Ishikawa (cell line): Measurements from ENCODE around the gene APOLD1.

Experiments
- CEBPB ChIP-seq: IDR thresholded peaks from 2 replicates; pipeline ENCODE4 v1.6.1; 2012
- CREB1 ChIP-seq: IDR thresholded peaks from 2 replicates; pipeline ENCODE4 v1.6.1; 2012; ENCODE audit warnings: low read depth
- EGR1 ChIP-seq: IDR thresholded peaks from 2 replicates; pipeline ENCODE4 v1.6.1; 2012
- EP300 ChIP-seq: IDR thresholded peaks from 2 replicates; pipeline ENCODE4 v1.6.1; 2012; ENCODE audit warnings: borderline replicate concordance
- FOXM1 ChIP-seq: IDR thresholded peaks from 2 replicates; pipeline ENCODE4 v1.6.1; 2012; ENCODE audit warnings: low read depth, borderline replicate concordance
- NFIC ChIP-seq: IDR thresholded peaks from 2 replicates; pipeline ENCODE4 v1.6.1; 2012
- RAD21 ChIP-seq: IDR thresholded peaks from 2 replicates; pipeline ENCODE4 v1.6.1; 2012; ENCODE audit warnings: low read depth
- TAF1 ChIP-seq: IDR thresholded peaks from 2 replicates; pipeline ENCODE4 v1.6.1; 2012; ENCODE audit warnings: low read depth, mild to moderate bottlenecking
- TCF12 ChIP-seq: IDR thresholded peaks from 2 replicates; pipeline ENCODE4 v1.6.1; 2012; ENCODE audit warnings: low read depth
- TEAD4 ChIP-seq: IDR thresholded peaks from 2 replicates; pipeline ENCODE4 v1.6.1; 2012
- YY1 ChIP-seq: IDR thresholded peaks from 2 replicates; pipeline ENCODE4 v1.6.1; 2012; ENCODE audit warnings: low read depth
- ZBTB7A ChIP-seq: IDR thresholded peaks from 2 replicates; pipeline ENCODE4 v1.6.1; 2012; ENCODE audit warnings: low read depth
- TF ChIP-seq, protein P1 (sequence below): IDR thresholded peaks from 2 replicates; pipeline ENCODE4 v1.6.1; 2012; ENCODE audit warnings: low read depth, mild to moderate bottlenecking
- TF ChIP-seq, protein P2 (sequence below): IDR thresholded peaks from 2 replicates; pipeline ENCODE4 v1.6.1; 2012
- TF ChIP-seq, protein P3 (sequence below): IDR thresholded peaks from 2 replicates; pipeline ENCODE4 v1.6.1; 2012

Gene APOLD1

DNA sequence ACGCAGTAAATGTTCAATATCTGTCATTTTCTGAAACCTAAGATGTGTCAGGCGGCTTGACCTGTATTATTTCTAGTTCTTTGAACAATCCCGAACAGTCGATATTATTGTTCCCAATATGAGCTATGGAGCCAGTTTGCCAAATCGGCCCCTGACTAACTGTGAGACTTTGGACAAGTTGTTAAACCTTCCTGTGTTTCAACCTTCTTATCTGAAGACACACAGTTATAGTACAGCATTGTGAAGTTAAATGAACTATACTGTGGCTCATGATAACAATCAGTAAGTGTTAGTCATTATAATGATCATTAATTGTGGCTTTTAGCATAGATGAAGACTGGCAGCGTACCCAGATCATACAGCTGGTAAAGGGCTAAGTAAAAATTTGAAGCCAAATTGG, 51.1 kb downstream of the APOLD1 start:
- TF ChIP-seq RAD21, result no peak
- no peak for TF ChIP-seq EP300
- no peak for TF ChIP-seq FOXM1
- no peak for TF ChIP-seq CREB1
- TF ChIP-seq NFIC, result no peak
- no peak for TF ChIP-seq EGR1
- TF ChIP-seq, protein P1, sequence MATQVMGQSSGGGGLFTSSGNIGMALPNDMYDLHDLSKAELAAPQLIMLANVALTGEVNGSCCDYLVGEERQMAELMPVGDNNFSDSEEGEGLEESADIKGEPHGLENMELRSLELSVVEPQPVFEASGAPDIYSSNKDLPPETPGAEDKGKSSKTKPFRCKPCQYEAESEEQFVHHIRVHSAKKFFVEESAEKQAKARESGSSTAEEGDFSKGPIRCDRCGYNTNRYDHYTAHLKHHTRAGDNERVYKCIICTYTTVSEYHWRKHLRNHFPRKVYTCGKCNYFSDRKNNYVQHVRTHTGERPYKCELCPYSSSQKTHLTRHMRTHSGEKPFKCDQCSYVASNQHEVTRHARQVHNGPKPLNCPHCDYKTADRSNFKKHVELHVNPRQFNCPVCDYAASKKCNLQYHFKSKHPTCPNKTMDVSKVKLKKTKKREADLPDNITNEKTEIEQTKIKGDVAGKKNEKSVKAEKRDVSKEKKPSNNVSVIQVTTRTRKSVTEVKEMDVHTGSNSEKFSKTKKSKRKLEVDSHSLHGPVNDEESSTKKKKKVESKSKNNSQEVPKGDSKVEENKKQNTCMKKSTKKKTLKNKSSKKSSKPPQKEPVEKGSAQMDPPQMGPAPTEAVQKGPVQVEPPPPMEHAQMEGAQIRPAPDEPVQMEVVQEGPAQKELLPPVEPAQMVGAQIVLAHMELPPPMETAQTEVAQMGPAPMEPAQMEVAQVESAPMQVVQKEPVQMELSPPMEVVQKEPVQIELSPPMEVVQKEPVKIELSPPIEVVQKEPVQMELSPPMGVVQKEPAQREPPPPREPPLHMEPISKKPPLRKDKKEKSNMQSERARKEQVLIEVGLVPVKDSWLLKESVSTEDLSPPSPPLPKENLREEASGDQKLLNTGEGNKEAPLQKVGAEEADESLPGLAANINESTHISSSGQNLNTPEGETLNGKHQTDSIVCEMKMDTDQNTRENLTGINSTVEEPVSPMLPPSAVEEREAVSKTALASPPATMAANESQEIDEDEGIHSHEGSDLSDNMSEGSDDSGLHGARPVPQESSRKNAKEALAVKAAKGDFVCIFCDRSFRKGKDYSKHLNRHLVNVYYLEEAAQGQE, result no peak
- TF ChIP-seq TAF1, result no peak
- TF ChIP-seq CEBPB, result no peak
- TF ChIP-seq YY1, result no peak
- TF ChIP-seq, protein P2, sequence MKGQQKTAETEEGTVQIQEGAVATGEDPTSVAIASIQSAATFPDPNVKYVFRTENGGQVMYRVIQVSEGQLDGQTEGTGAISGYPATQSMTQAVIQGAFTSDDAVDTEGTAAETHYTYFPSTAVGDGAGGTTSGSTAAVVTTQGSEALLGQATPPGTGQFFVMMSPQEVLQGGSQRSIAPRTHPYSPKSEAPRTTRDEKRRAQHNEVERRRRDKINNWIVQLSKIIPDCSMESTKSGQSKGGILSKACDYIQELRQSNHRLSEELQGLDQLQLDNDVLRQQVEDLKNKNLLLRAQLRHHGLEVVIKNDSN, result no peak
- TF ChIP-seq, protein P3, sequence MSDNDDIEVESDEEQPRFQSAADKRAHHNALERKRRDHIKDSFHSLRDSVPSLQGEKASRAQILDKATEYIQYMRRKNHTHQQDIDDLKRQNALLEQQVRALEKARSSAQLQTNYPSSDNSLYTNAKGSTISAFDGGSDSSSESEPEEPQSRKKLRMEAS, result no peak
- TF ChIP-seq TCF12, result no peak
- TF ChIP-seq TEAD4, result no peak
- TF ChIP-seq ZBTB7A, result no peak

DNA sequence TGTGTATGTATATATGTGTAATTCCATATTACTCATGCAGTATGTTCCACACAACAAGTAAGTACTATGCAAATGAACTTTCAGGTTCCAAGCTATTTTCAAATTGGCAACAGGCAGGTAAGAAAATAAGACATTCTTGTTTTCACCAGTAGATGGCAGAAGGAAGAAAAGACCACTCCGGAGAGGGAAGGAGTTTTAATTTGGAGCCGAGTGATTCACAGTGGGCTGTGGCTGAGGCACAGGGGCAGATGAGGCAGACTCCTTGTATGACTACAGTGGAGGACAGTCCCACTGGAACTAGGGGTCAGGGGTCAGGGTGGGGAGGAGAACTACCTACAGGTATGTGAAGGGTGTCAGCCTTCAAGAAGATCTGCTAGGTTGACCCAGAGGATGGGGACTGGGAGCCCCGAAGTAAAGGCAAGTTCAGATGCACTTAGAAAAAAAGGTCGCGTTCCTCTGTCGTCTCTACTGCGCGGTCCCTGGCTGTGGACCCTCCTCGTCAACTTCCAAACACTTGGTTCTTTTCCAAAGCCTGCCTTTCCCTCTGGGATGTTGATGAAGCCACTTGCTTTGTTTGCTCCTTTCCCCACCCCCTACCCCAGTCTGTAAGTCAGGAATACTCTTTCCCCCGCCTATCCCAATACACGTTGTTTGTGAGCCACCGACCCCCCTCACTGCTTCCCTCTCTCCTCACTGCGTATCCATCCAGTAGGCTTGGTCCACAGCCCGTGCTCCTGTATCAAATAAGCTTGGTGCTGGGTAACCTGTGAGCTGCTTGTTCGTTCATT, 51.8 kb downstream of the APOLD1 start:
- TF ChIP-seq EP300 (no peak), ZBTB7A (peak; percentile 45; the same call in 1 of the 2 replicates), RAD21 (peak; percentile 73)

DNA sequence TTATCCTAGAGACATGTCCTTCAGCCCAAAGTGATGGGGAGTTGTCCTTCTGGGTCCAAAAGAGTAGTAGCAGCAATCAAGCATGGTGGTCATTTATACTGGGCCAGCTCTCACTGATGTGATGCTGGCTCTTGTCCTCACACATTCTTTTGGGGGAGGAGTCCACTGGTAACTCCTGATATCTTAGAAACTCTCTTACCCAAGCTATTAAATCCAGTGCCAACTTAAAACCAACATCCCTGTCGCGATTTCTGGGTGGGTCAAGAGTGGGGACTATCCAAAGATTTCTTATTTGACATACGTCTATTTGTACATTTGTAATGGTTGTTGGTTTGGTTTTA, 52.3 kb downstream of the APOLD1 start:
- TF ChIP-seq ZBTB7A, result 0 out of 2 replicates have a peak, but pooled peaks have one; percentile 18
- no peak for TF ChIP-seq EP300

DNA sequence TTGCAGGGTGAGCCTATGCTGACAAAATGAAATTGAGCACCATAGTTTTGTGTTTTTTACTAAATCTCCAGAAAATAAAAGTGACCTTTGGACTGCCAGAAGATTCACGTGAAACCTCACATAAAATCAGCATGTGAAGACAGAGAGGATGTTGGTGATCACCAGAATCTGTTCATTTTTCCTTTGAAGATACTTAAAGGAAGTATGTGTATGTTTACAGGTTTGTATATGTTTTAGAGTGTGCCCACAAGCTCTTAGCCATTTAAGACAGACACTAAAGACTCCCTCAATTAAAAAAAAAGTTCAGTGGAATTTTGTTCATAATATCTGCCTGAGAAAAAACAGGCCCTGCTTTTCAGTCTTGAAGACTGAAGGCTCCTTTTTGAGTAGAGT, 53.5 kb downstream of the APOLD1 start:
- no peak for TF ChIP-seq CEBPB
- TF ChIP-seq, protein P3, result peak; percentile 32; the same call in 1 of the 2 replicates

DNA sequence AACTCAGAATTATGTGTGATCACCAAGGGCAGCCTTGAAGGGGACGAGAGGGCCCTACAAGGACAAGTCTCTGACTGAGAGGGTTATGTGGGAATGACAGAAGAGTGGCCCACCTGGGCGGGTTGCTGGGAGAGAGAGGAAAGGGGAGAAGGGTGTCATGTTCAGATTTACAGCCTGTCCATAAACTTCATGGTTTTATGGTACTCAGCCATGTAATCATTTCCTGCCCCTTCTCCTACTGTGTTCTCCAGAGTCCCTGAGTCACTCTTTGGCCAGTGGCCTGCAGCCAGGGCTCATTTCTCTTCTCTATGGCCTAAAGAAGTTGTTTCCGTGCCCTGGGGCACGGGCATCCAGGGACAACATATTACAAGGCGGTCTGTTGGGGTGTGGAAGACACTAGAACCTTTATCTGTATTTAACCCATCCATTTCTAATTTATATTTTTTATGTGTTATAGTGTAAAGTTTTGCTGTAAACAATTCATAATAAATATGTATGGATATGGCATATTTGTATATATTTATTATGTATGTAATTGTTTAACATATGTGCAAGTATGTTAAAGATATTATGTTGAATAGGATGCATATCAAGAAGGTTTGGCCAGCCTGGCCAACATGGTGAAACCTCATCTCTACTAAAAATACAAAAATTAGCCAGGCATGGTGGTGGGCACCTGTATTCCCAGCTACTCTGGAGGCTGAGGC, 54.6 kb downstream of the APOLD1 start:
- TF ChIP-seq TEAD4 (peak; percentile 90), CEBPB (peak; percentile 50; the same call in 1 of the 2 replicates), EGR1 (no peak), FOXM1 (peak; percentile 96), CREB1 (0 out of 2 replicates have a peak, but pooled peaks have one; percentile 18), NFIC (peak; percentile 99), TAF1 (no peak; the same call in 1 of the 2 replicates), RAD21 (peak; percentile 35), ZBTB7A (no peak), YY1 (no peak), EP300 (peak; percentile 98), TCF12 (peak; percentile 98)
- TF ChIP-seq, protein P3, result peak; percentile 78
- TF ChIP-seq, protein P2, result 0 out of 2 replicates have a peak, but pooled peaks have one; percentile 30
- TF ChIP-seq, protein P1, result no peak

DNA sequence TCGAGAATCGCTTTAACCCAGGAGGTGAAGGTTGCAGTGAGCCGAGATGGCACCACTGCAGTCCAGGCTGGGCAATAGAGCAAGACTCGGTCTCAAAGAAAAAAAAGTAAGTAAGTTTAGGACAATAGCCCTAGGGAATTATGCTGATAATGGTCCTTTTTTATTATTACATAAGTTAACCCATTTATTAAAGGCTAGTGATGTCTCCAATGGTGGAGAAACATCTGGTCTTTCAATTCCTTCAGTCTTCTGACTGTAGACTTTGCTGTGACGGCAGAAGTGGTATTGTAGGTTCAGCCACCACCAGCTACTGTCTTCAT, 55.1 kb downstream of the APOLD1 start:
- TF ChIP-seq NFIC, result no peak
- TF ChIP-seq, protein P1, result no peak
- no peak for TF ChIP-seq EP300
- no peak for TF ChIP-seq ZBTB7A
- TF ChIP-seq YY1, result no peak
- TF ChIP-seq FOXM1, result no peak
- no peak for TF ChIP-seq TAF1
- no peak for TF ChIP-seq CREB1
- no peak for TF ChIP-seq RAD21
- TF ChIP-seq TEAD4, result no peak
